HCT116 (cell line): ENCODE results near the gene UQCC2. TPM values are rescaled to one million over a fixed set of nuclear protein-coding genes. Genes with fewer than 3 reads are reported as not detected.

Source experiments
- ATAC-seq: fragments of 200-7000 bp; cut with Tn5 transposase; 2 replicates; pipeline ENCODE4 v1.9.1; 2020; ENCODE audit warnings: mild to moderate bottlenecking, moderate library complexity
- BruUV-seq: library from RNA; stranded (reverse); fragments of 400-500 nt; replicated peaks from 2 replicates; lab custom pipeline; 2021; lab: Mats Ljungman, UMichigan
- CTCF ChIA-PET: fragments of 300-600 bp; sonication (Branson Sonifier 250); formaldehyde crosslinking; loops from one replicate; lab custom pipeline; 2021; ENCODE audit warnings: antibody characterized with exemption; lab: Charles Lee
- POLR2A ChIA-PET: fragments of 300-600, 350-600 bp; sonication (Branson Sonifier 250); formaldehyde crosslinking; loops from one replicate; lab custom pipeline; 2021; ENCODE audit warnings: antibody characterized with exemption; lab: Charles Lee
- RAD21 ChIA-PET, 2 experiments: fragments of 300-600 bp; sonication (Branson Sonifier 250); formaldehyde crosslinking; loops; one replicate each; lab custom pipeline; 2023; ENCODE audit warnings: low total read pairs in 2 of 2; ENCODE audit not compliant: uncharacterized antibody in 2 of 2, unreplicated experiment in 2 of 2, low non-redundant PET in 1 of 2; lab: Charles Lee
- DNase-seq: peaks from one replicate; pipeline ENCODE4 v3.0.0-alpha.2; 2010; ENCODE audit warnings: low read depth, low spot score
- H2AFZ ChIP-seq: fragments of 200-600 bp; shearing (Covaris generic), sonication (generic); 2 replicates; pipeline ENCODE4 v1.6.1; 2017; ENCODE audit warnings: low read depth, mixed run types, mixed read lengths, antibody characterized with exemption, low read length; ENCODE audit not compliant: poor library complexity, severe bottlenecking
- H3K27ac ChIP-seq: 2 replicates; pipeline ENCODE4 v1.5.1; 2012; ENCODE audit warnings: low read depth, low read length
- H3K27me3 ChIP-seq: fragments of 200-600 bp; sonication (generic); 2 replicates; pipeline ENCODE4 v1.6.1; 2016; ENCODE audit warnings: mixed run types, low read length, mixed read lengths; ENCODE audit not compliant: insufficient read depth
- H3K36me3 ChIP-seq, 2 experiments: fragments of 200-500 bp in 1 of 2; fragments of 200-600 bp in 1 of 2; sonication (Bioruptor generic) in 1 of 2; sonication (generic) in 1 of 2; 2 replicates each; pipeline versions ENCODE4 v1.5.1 to v1.6.1; 2014 to 2016; ENCODE audit warnings: low read length in 2 of 2, inconsistent platforms in 1 of 2, mixed read lengths in 1 of 2, mixed run types in 1 of 2; ENCODE audit not compliant: insufficient read depth in 2 of 2, control insufficient read depth in 1 of 2
- H3K4me1 ChIP-seq, 2 experiments: fragments of 200-600 bp in 1 of 2; sonication (generic) in 1 of 2; 2 replicates each; pipeline versions ENCODE4 v1.5.1 to v1.6.1; 2012 to 2017; ENCODE audit warnings: low read length in 2 of 2, inconsistent platforms in 1 of 2, mild to moderate bottlenecking in 1 of 2, mixed read lengths in 1 of 2, mixed run types in 1 of 2, moderate library complexity in 1 of 2; ENCODE audit not compliant: insufficient read depth in 2 of 2, control insufficient read depth in 1 of 2
- H3K4me2 ChIP-seq: fragments of 200-600 bp; sonication (generic); 2 replicates; pipeline ENCODE4 v1.6.1; 2017; ENCODE audit warnings: mixed run types, low read length, mixed read lengths
- H3K4me3 ChIP-seq, 2 experiments: fragments of 200-600 bp in 1 of 2; sonication (generic) in 1 of 2; replicated peaks in 1 of 2; 2 replicates each; pipeline ENCODE4 v1.5.1; 2011 to 2016; ENCODE audit warnings: low read length in 2 of 2, control low read depth in 1 of 2, low read depth in 1 of 2, mild to moderate bottlenecking in 1 of 2, mixed read lengths in 1 of 2, mixed run types in 1 of 2
- H3K79me2 ChIP-seq: fragments of 200-600 bp; sonication (generic); 2 replicates; pipeline ENCODE4 v1.6.1; 2017; ENCODE audit warnings: mild to moderate bottlenecking, mixed run types, low read length, moderate library complexity, mixed read lengths; ENCODE audit not compliant: insufficient read depth
- H3K9ac ChIP-seq: fragments of 200-600 bp; sonication (generic); 2 replicates; pipeline ENCODE4 v1.6.1; 2016; ENCODE audit warnings: low read length, mixed read lengths
- H3K9me2 ChIP-seq: fragments of 200-600 bp; sonication (generic), shearing (Covaris generic); 2 replicates; pipeline ENCODE4 v1.6.1; 2017; ENCODE audit warnings: mixed run types, mild to moderate bottlenecking, moderate library complexity; ENCODE audit not compliant: insufficient read depth
- H3K9me3 ChIP-seq, 2 experiments: fragments of 200-500 bp in 1 of 2; fragments of 200-600 bp in 1 of 2; sonication (Bioruptor generic) in 1 of 2; sonication (generic) in 1 of 2; 2 replicates each; pipeline ENCODE4 v1.6.1; 2014 to 2017; ENCODE audit warnings: low read length in 2 of 2, mixed read lengths in 2 of 2, inconsistent platforms in 1 of 2, low read depth in 1 of 2, mild to moderate bottlenecking in 1 of 2, mixed run types in 1 of 2, moderate library complexity in 1 of 2; ENCODE audit not compliant: control insufficient read depth in 1 of 2, insufficient read depth in 1 of 2
- H4K20me1 ChIP-seq: fragments of 200-600 bp; sonication (generic), shearing (Covaris generic); 2 replicates; pipeline ENCODE4 v1.6.1; 2017; ENCODE audit warnings: mixed run types, mild to moderate bottlenecking, moderate library complexity; ENCODE audit not compliant: insufficient read depth
- EGR1 ChIP-seq: IDR thresholded peaks from 2 replicates; pipeline ENCODE4 v1.6.1; 2012; ENCODE audit warnings: low read depth
- ELF1 ChIP-seq: IDR thresholded peaks from 2 replicates; pipeline ENCODE4 v1.6.1; 2012; ENCODE audit warnings: low read depth, borderline replicate concordance
- EZH2 ChIP-seq: fragments of 200-600 bp; sonication (generic); IDR thresholded peaks from 2 replicates; pipeline ENCODE4 v1.6.1; 2017; ENCODE audit warnings: antibody characterized with exemption, mixed run types
- POLR2A ChIP-seq: IDR thresholded peaks from 2 replicates; pipeline ENCODE4 v1.7.0; 2011; ENCODE audit warnings: borderline replicate concordance; ENCODE audit not compliant: insufficient read depth, insufficient read length; ENCODE audit errors: extremely low read depth
- RAD21 ChIP-seq: IDR thresholded peaks from 2 replicates; pipeline ENCODE4 v1.6.1; 2012; ENCODE audit warnings: low read depth, mild to moderate bottlenecking
- SIN3A ChIP-seq: IDR thresholded peaks from 2 replicates; pipeline ENCODE4 v1.6.1; 2012; ENCODE audit warnings: low read depth
- SP1 ChIP-seq: IDR thresholded peaks from 2 replicates; pipeline ENCODE4 v1.6.1; 2012; ENCODE audit warnings: low read depth
- TCF7L2 ChIP-seq: IDR thresholded peaks from 2 replicates; pipeline ENCODE4 v1.7.0; 2011; ENCODE audit warnings: borderline replicate concordance, inconsistent platforms; ENCODE audit not compliant: insufficient read depth, insufficient read length; ENCODE audit errors: extremely low read depth
- YY1 ChIP-seq: IDR thresholded peaks from 2 replicates; pipeline ENCODE4 v1.6.1; 2011; ENCODE audit warnings: low read length, low read depth, moderate library complexity, mild to moderate bottlenecking; ENCODE audit not compliant: insufficient replicate concordance; ENCODE audit errors: extremely low read depth
- ZFX ChIP-seq: fragments of 450-650 bp; IDR thresholded peaks from 2 replicates; pipeline ENCODE4 v1.6.1; 2017
- ZNF274 ChIP-seq: fragments of 200-500 bp; sonication (Bioruptor generic); IDR thresholded peaks from 2 replicates; pipeline ENCODE4 v1.6.1; 2014; ENCODE audit warnings: mild to moderate bottlenecking, low read depth, low read length, inconsistent platforms
- intact Hi-C: fragments of 100-400 bp; cut with micrococcal nuclease; formaldehyde crosslinking; loops from 2 replicates; pipeline ENCODE4 v1.10.0; 2022
- total RNA-seq: library from RNA; stranded (reverse); gene quantifications from one replicate; pipeline ENCODE4 v1.2.1, GENCODE V29; 2021; ENCODE audit not compliant: unreplicated experiment
- TF ChIP-seq, protein P1 (sequence below): IDR thresholded peaks from 2 replicates; pipeline ENCODE4 v1.6.1; 2012
- TF ChIP-seq, protein P2 (sequence below): IDR thresholded peaks from 2 replicates; pipeline ENCODE4 v1.6.1; 2011; ENCODE audit warnings: mild to moderate bottlenecking, low read length, moderate library complexity; ENCODE audit not compliant: insufficient replicate concordance; ENCODE audit errors: extremely low read depth

UQCC2 gene
- total RNA-seq, 1 experiment from 2014 or later = 95.1 TPM

DNA sequence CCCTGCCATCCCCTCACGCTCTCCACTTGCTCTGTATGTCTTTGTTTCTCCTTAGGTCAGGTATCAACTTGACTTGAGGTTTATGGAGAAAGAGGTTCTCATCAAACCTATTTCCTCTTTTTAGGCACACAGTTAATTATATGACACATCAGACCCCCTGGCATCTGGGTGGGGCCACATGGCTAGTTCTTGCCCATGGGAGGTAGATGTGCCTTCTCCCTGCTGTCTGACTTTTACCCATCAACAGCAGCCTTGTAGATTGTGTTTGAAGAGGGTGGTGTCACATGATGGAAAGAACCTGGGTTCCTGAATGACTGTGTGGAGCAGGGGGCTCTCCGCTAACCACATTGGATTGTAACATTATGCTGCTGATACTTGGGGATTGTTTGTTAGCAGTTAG, 7.2 kb upstream of the UQCC2 start:
- Histone ChIP-seq H3K27me3 (peaks cover 23% of the 10 kb centered on the region), H3K4me3 (no peak overlapping the region), H3K4me2 (no peak overlapping the region), H3K9ac (no peak overlapping the region), H2AFZ (no peak overlapping the region), H4K20me1 (no peaks in the 10 kb centered on the region)
- intact Hi-C loops = no loop called here
- CTCF ChIA-PET = interaction anchor here (0.6 kb wide), 1 partner anchor 585 kb away, joined by 3 read pairs; no protein-coding TSS in a partner anchor
- TF ChIP-seq ZNF274 = no peak
- TF ChIP-seq EZH2 = no peak
- TF ChIP-seq POLR2A = no peak
- no peak for TF ChIP-seq SP1
- TF ChIP-seq TCF7L2 = no peak
- no peak for TF ChIP-seq SIN3A
- no peak for TF ChIP-seq EGR1
- TF ChIP-seq YY1 = no peak
- TF ChIP-seq, protein P1, sequence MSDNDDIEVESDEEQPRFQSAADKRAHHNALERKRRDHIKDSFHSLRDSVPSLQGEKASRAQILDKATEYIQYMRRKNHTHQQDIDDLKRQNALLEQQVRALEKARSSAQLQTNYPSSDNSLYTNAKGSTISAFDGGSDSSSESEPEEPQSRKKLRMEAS = no peak
- TF ChIP-seq RAD21 = no peak
- TF ChIP-seq ZFX = no peak
- TF ChIP-seq, protein P2, sequence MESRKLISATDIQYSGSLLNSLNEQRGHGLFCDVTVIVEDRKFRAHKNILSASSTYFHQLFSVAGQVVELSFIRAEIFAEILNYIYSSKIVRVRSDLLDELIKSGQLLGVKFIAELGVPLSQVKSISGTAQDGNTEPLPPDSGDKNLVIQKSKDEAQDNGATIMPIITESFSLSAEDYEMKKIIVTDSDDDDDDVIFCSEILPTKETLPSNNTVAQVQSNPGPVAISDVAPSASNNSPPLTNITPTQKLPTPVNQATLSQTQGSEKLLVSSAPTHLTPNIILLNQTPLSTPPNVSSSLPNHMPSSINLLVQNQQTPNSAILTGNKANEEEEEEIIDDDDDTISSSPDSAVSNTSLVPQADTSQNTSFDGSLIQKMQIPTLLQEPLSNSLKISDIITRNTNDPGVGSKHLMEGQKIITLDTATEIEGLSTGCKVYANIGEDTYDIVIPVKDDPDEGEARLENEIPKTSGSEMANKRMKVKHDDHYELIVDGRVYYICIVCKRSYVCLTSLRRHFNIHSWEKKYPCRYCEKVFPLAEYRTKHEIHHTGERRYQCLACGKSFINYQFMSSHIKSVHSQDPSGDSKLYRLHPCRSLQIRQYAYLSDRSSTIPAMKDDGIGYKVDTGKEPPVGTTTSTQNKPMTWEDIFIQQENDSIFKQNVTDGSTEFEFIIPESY = no peak
- TF ChIP-seq ELF1 = no peak
- TF ChIP-seq, all 23 proteins: peak for 0
- ChIA-PET RAD21 (no interaction called here), POLR2A (no interaction called here)
- H3K4me1 ChIP-seq = peaks cover 19 to 25% of the 10 kb centered on the region in 2 experiments
- no peaks in the 10 kb centered on the region for H3K36me3 ChIP-seq
- no peaks in the 10 kb centered on the region for H3K9me3 ChIP-seq
- no peaks in the 10 kb centered on the region for H3K79me2 ChIP-seq
- BruUV-seq = no TSS peak
- DNase-seq = no peak
- no peak for ATAC-seq
- H3K27ac ChIP-seq = no peak overlapping the region
- H3K9me2 ChIP-seq = no peaks in the 10 kb centered on the region
